ENCODE data around the gene ANAPC1. TPM values are rescaled to one million over a fixed set of nuclear protein-coding genes. Genes with fewer than 3 reads are reported as not detected.

ANAPC1 gene
- 19.4 TPM for polyA plus RNA-seq (2013, experiment 1 of 2)
- 20.3 TPM for polyA plus RNA-seq (2013, experiment 2 of 2)

GRCh38 chr2:111883661-111884591, at the start of gene ANAPC1:
Gene ANAPC1, minus strand, starts transcription at chr2:111884193. Its CDS starts 3,368 bp downstream, at chr2:111880825.
- peak within 1 kb of the TSS; percentile 78 for H3K27ac ChIP-seq (replicated peaks; ENCODE audit: low read length)
- no peaks in the 10 kb centered on the region for H3K27me3 ChIP-seq (ENCODE audit: control insufficient read depth in 3 of 3, insufficient read depth in 3 of 3, low read depth in 1 of 3, low read length in 3 of 3)
- WGBS, 2 donors (ENCODE audit: extremely low coverage in 2 of 2, insufficient read length in 2 of 2, insufficient replicate concordance in 1 of 2), result no CpG with 5 or more reads among the region's 73 CpGs
- peak; percentile 77 for DNase-seq (ENCODE audit: low spot score)
- no peak within 1 kb of the TSS for H2BK15ac ChIP-seq (ENCODE audit: low read length)
- H3K9me3 ChIP-seq (replicated peaks in 1 of 2; ENCODE audit: control insufficient read depth in 2 of 2, insufficient read depth in 1 of 2, low read depth in 1 of 2, low read length in 2 of 2), result no peaks in the 10 kb centered on the region
- no peak within 1 kb of the TSS for H2BK12ac ChIP-seq (ENCODE audit: low read length)
- peak within 1 kb of the TSS; percentile 87 for H2AFZ ChIP-seq (ENCODE audit: low read length)
- H3K14ac ChIP-seq (ENCODE audit: low read length), result peak within 1 kb of the TSS; percentile 100
- H3K18ac ChIP-seq (ENCODE audit: low read length), result peak within 1 kb of the TSS; percentile 88
- peak within 1 kb of the TSS; percentile 95 for H3K4me2 ChIP-seq (ENCODE audit: insufficient read depth, low read length, poor library complexity, severe bottlenecking)
- peak within 1 kb of the TSS; percentile 75 for H2BK5ac ChIP-seq (ENCODE audit: low read length)
- H2AK5ac ChIP-seq (ENCODE audit: low read depth, low read length), result no peak within 1 kb of the TSS
- H3K79me1 ChIP-seq (ENCODE audit: low read depth, low read length), result peaks cover 3% of the 10 kb centered on the region
- H3K4me3 ChIP-seq (ENCODE audit: low read length in 2 of 2), result peak within 1 kb of the TSS; percentile 69 to 99
- peaks cover 0 to 25% of the 10 kb centered on the region in 2 donors for H3K36me3 ChIP-seq (replicated peaks in 1 of 2; ENCODE audit: control insufficient read depth in 2 of 2, insufficient read depth in 2 of 2, low read length in 2 of 2)
- peak within 1 kb of the TSS; percentile 96 for H3K23ac ChIP-seq (ENCODE audit: low read depth, low read length, poor library complexity)
- H2BK120ac ChIP-seq (ENCODE audit: low read depth, low read length), result peak within 1 kb of the TSS; percentile 31
- H4K8ac ChIP-seq (ENCODE audit: low read depth, low read length), result peak within 1 kb of the TSS; percentile 43
- H3K9ac ChIP-seq (ENCODE audit: low read depth, low read length, poor library complexity), result peak within 1 kb of the TSS; percentile 93
- H3K4ac ChIP-seq (ENCODE audit: low read length), result no peak within 1 kb of the TSS
- no peak within 1 kb of the TSS for H4K91ac ChIP-seq (ENCODE audit: low read depth, low read length, poor library complexity)
- H3K4me1 ChIP-seq (ENCODE audit: control insufficient read depth in 2 of 2, insufficient read depth in 1 of 2, low read depth in 1 of 2, low read length in 2 of 2), result no peaks in the 10 kb centered on the region

GRCh38 chr2:111932841-111933291, 48.9 kb upstream of the ANAPC1 start:
- H3K4me3 ChIP-seq (ENCODE audit: low read length in 2 of 2), result no peak overlapping the region
- no peak for DNase-seq (ENCODE audit: low spot score)
- no peak overlapping the region for H2AFZ ChIP-seq (ENCODE audit: low read length)
- no peaks in the 10 kb centered on the region for H3K79me1 ChIP-seq (ENCODE audit: low read depth, low read length)
- H2AK5ac ChIP-seq (ENCODE audit: low read depth, low read length), result no peak overlapping the region
- no peak overlapping the region for H4K8ac ChIP-seq (ENCODE audit: low read depth, low read length)
- no peak overlapping the region for H4K91ac ChIP-seq (ENCODE audit: low read depth, low read length, poor library complexity)
- no peak overlapping the region for H3K4ac ChIP-seq (ENCODE audit: low read length)
- no peak overlapping the region for H3K18ac ChIP-seq (ENCODE audit: low read length)
- peaks cover 0 to 18% of the 10 kb centered on the region in 2 donors for H3K36me3 ChIP-seq (replicated peaks in 1 of 2; ENCODE audit: control insufficient read depth in 2 of 2, insufficient read depth in 2 of 2, low read length in 2 of 2)
- no peak overlapping the region for H3K23ac ChIP-seq (ENCODE audit: low read depth, low read length, poor library complexity)
- H3K9ac ChIP-seq (ENCODE audit: low read depth, low read length, poor library complexity), result no peak overlapping the region
- WGBS, 2 donors (ENCODE audit: extremely low coverage in 2 of 2, insufficient read length in 2 of 2, insufficient replicate concordance in 1 of 2), result no CpG with 5 or more reads among the region's 4 CpGs
- no peak overlapping the region for H2BK12ac ChIP-seq (ENCODE audit: low read length)
- no peak overlapping the region for H3K4me2 ChIP-seq (ENCODE audit: insufficient read depth, low read length, poor library complexity, severe bottlenecking)
- no peak overlapping the region for H2BK120ac ChIP-seq (ENCODE audit: low read depth, low read length)
- H2BK5ac ChIP-seq (ENCODE audit: low read length), result no peak overlapping the region
- no peak overlapping the region for H2BK15ac ChIP-seq (ENCODE audit: low read length)
- no peaks in the 10 kb centered on the region for H3K27me3 ChIP-seq (ENCODE audit: control insufficient read depth in 3 of 3, insufficient read depth in 3 of 3, low read depth in 1 of 3, low read length in 3 of 3)
- H3K4me1 ChIP-seq (ENCODE audit: control insufficient read depth in 2 of 2, insufficient read depth in 1 of 2, low read depth in 1 of 2, low read length in 2 of 2), result no peaks in the 10 kb centered on the region
- no peak overlapping the region for H3K14ac ChIP-seq (ENCODE audit: low read length)
- no peak overlapping the region for H3K27ac ChIP-seq (replicated peaks; ENCODE audit: low read length)
- no peaks in the 10 kb centered on the region for H3K9me3 ChIP-seq (replicated peaks in 1 of 2; ENCODE audit: control insufficient read depth in 2 of 2, insufficient read depth in 1 of 2, low read depth in 1 of 2, low read length in 2 of 2)

GRCh38 chr2:111930875-111931274, 46.9 kb upstream of the ANAPC1 start:
- no CpG with 5 or more reads among the region's 2 CpGs for WGBS, 2 donors (ENCODE audit: extremely low coverage in 2 of 2, insufficient read length in 2 of 2, insufficient replicate concordance in 1 of 2)
- Histone ChIP-seq H4K8ac (ENCODE audit: low read depth, low read length) (no peak overlapping the region), H2BK12ac (ENCODE audit: low read length) (no peak overlapping the region), H2BK120ac (ENCODE audit: low read depth, low read length) (no peak overlapping the region), H3K27me3 (ENCODE audit: control insufficient read depth in 3 of 3, insufficient read depth in 3 of 3, low read depth in 1 of 3, low read length in 3 of 3) (no peaks in the 10 kb centered on the region), H4K91ac (ENCODE audit: low read depth, low read length, poor library complexity) (no peak overlapping the region), H3K27ac (replicated peaks; ENCODE audit: low read length) (no peak overlapping the region), H2AFZ (ENCODE audit: low read length) (no peak overlapping the region), H3K4me3 (ENCODE audit: low read length in 2 of 2) (no peak overlapping the region), H3K79me1 (ENCODE audit: low read depth, low read length) (no peaks in the 10 kb centered on the region), H2BK5ac (ENCODE audit: low read length) (no peak overlapping the region), H3K18ac (ENCODE audit: low read length) (no peak overlapping the region), H3K14ac (ENCODE audit: low read length) (no peak overlapping the region), H3K4ac (ENCODE audit: low read length) (no peak overlapping the region), H2BK15ac (ENCODE audit: low read length) (no peak overlapping the region), H3K4me1 (ENCODE audit: control insufficient read depth in 2 of 2, insufficient read depth in 1 of 2, low read depth in 1 of 2, low read length in 2 of 2) (no peaks in the 10 kb centered on the region), H2AK5ac (ENCODE audit: low read depth, low read length) (no peak overlapping the region), H3K4me2 (ENCODE audit: insufficient read depth, low read length, poor library complexity, severe bottlenecking) (no peak overlapping the region), H3K9ac (ENCODE audit: low read depth, low read length, poor library complexity) (no peak overlapping the region), H3K36me3 (replicated peaks in 1 of 2; ENCODE audit: control insufficient read depth in 2 of 2, insufficient read depth in 2 of 2, low read length in 2 of 2) (peaks cover 0 to 18% of the 10 kb centered on the region in 2 donors), H3K9me3 (replicated peaks in 1 of 2; ENCODE audit: control insufficient read depth in 2 of 2, insufficient read depth in 1 of 2, low read depth in 1 of 2, low read length in 2 of 2) (no peaks in the 10 kb centered on the region), H3K23ac (ENCODE audit: low read depth, low read length, poor library complexity) (no peak overlapping the region)
- DNase-seq (ENCODE audit: low spot score), result no peak

GRCh38 chr2:111930409-111930808, 46.4 kb upstream of the ANAPC1 start:
- no peak overlapping the region for H2BK120ac ChIP-seq (ENCODE audit: low read depth, low read length)
- no peak overlapping the region for H3K23ac ChIP-seq (ENCODE audit: low read depth, low read length, poor library complexity)
- H3K79me1 ChIP-seq (ENCODE audit: low read depth, low read length), result no peaks in the 10 kb centered on the region
- no peak overlapping the region for H2AK5ac ChIP-seq (ENCODE audit: low read depth, low read length)
- H3K14ac ChIP-seq (ENCODE audit: low read length), result no peak overlapping the region
- H4K8ac ChIP-seq (ENCODE audit: low read depth, low read length), result no peak overlapping the region
- H3K36me3 ChIP-seq (replicated peaks in 1 of 2; ENCODE audit: control insufficient read depth in 2 of 2, insufficient read depth in 2 of 2, low read length in 2 of 2), result peaks cover 0 to 18% of the 10 kb centered on the region in 2 donors
- H2BK12ac ChIP-seq (ENCODE audit: low read length), result no peak overlapping the region
- no peak overlapping the region for H3K4me3 ChIP-seq (ENCODE audit: low read length in 2 of 2)
- no peaks in the 10 kb centered on the region for H3K4me1 ChIP-seq (ENCODE audit: control insufficient read depth in 2 of 2, insufficient read depth in 1 of 2, low read depth in 1 of 2, low read length in 2 of 2)
- no peaks in the 10 kb centered on the region for H3K27me3 ChIP-seq (ENCODE audit: control insufficient read depth in 3 of 3, insufficient read depth in 3 of 3, low read depth in 1 of 3, low read length in 3 of 3)
- DNase-seq (ENCODE audit: low spot score), result no peak
- no peak overlapping the region for H2AFZ ChIP-seq (ENCODE audit: low read length)
- no CpG with 5 or more reads among the region's 6 CpGs for WGBS, 2 donors (ENCODE audit: extremely low coverage in 2 of 2, insufficient read length in 2 of 2, insufficient replicate concordance in 1 of 2)
- H3K27ac ChIP-seq (replicated peaks; ENCODE audit: low read length), result no peak overlapping the region
- H4K91ac ChIP-seq (ENCODE audit: low read depth, low read length, poor library complexity), result no peak overlapping the region
- H2BK15ac ChIP-seq (ENCODE audit: low read length), result no peak overlapping the region
- no peaks in the 10 kb centered on the region for H3K9me3 ChIP-seq (replicated peaks in 1 of 2; ENCODE audit: control insufficient read depth in 2 of 2, insufficient read depth in 1 of 2, low read depth in 1 of 2, low read length in 2 of 2)
- no peak overlapping the region for H3K4me2 ChIP-seq (ENCODE audit: insufficient read depth, low read length, poor library complexity, severe bottlenecking)
- no peak overlapping the region for H3K9ac ChIP-seq (ENCODE audit: low read depth, low read length, poor library complexity)
- no peak overlapping the region for H2BK5ac ChIP-seq (ENCODE audit: low read length)
- no peak overlapping the region for H3K18ac ChIP-seq (ENCODE audit: low read length)
- H3K4ac ChIP-seq (ENCODE audit: low read length), result no peak overlapping the region

All from neuronal stem cell (in vitro differentiated cells).